CD14-positive monocyte (primary cell): ENCODE data around the gene ROR1. TPM values are rescaled to one million over a fixed set of nuclear protein-coding genes. Genes with fewer than 3 reads are reported as not detected.

ENCODE experiments used
- DNase-seq, 3 donors: peaks; one replicate each; pipeline ENCODE4 v3.0.0-alpha.2; 2011 to 2022
- H2AFZ ChIP-seq: 2 replicates; pipeline ENCODE4 v1.6.0; 2012; ENCODE audit warnings: mild to moderate bottlenecking, low read depth, low read length, inconsistent platforms; ENCODE audit not compliant: insufficient read depth, poor library complexity, severe bottlenecking
- H3K27ac ChIP-seq, 2 donors: 1 replicate in 1 of 2; 2 replicates in 1 of 2; pipeline ENCODE4 v1.5.1; 2012 to 2013; ENCODE audit warnings: low read length in 2 of 2, control low read depth in 1 of 2, inconsistent platforms in 1 of 2, low read depth in 1 of 2, mild to moderate bottlenecking in 1 of 2
- H3K27me3 ChIP-seq, 2 donors: one replicate each; pipeline versions ENCODE4 v1.6.0 to v1.6.1; 2011 to 2013; ENCODE audit warnings: low read length in 2 of 2; ENCODE audit not compliant: control insufficient read depth in 2 of 2, insufficient read depth in 2 of 2
- H3K36me3 ChIP-seq, 2 donors: replicated peaks in 1 of 2; 1 replicate in 1 of 2; 2 replicates in 1 of 2; pipeline versions ENCODE4 v1.5.1 to v1.6.1; 2012 to 2013; ENCODE audit warnings: low read length in 2 of 2, control low read depth in 1 of 2, inconsistent platforms in 1 of 2, mild to moderate bottlenecking in 1 of 2; ENCODE audit not compliant: insufficient read depth in 2 of 2, control insufficient read depth in 1 of 2
- H3K4me1 ChIP-seq, 2 donors: 1 replicate in 1 of 2; 2 replicates in 1 of 2; pipeline versions ENCODE4 v1.5.1 to v1.6.1; 2012 to 2013; ENCODE audit warnings: low read length in 2 of 2, control low read depth in 1 of 2, inconsistent platforms in 1 of 2, mild to moderate bottlenecking in 1 of 2, moderate library complexity in 1 of 2; ENCODE audit not compliant: insufficient read depth in 2 of 2, control insufficient read depth in 1 of 2
- H3K4me2 ChIP-seq: replicated peaks from 2 replicates; pipeline ENCODE3; 2012; ENCODE audit warnings: low read length, moderate library complexity, mild to moderate bottlenecking; ENCODE audit not compliant: poor library complexity, severe bottlenecking; ENCODE audit errors: extremely low read depth
- H3K4me3 ChIP-seq, 3 experiments: fragments of 200-600 bp in 1 of 3; sonication (generic) in 1 of 3; replicated peaks in 1 of 3; 1 replicate in 2 of 3; 2 replicates in 1 of 3; pipeline ENCODE4 v1.5.1; 2011 to 2013; ENCODE audit warnings: low read length in 3 of 3, mild to moderate bottlenecking in 3 of 3, control low read depth in 2 of 3, low read depth in 2 of 3, inconsistent platforms in 1 of 3, moderate library complexity in 1 of 3
- H3K79me2 ChIP-seq: 2 replicates; pipeline ENCODE4 v1.6.0; 2012; ENCODE audit warnings: mild to moderate bottlenecking, control low read depth, inconsistent platforms, low read length, moderate library complexity; ENCODE audit not compliant: insufficient read depth
- H3K9ac ChIP-seq: 2 replicates; pipeline ENCODE4 v1.6.0; 2017; ENCODE audit warnings: low read length, mild to moderate bottlenecking; ENCODE audit not compliant: insufficient read depth, poor library complexity, severe bottlenecking
- H3K9me3 ChIP-seq, 2 donors: replicated peaks in 1 of 2; 1 replicate in 1 of 2; 2 replicates in 1 of 2; pipeline versions ENCODE4 v1.5.1 to v1.6.1; 2012 to 2013; ENCODE audit warnings: low read length in 2 of 2, control low read depth in 1 of 2; ENCODE audit not compliant: control insufficient read depth in 1 of 2, insufficient read depth in 1 of 2
- H4K20me1 ChIP-seq: 2 replicates; pipeline ENCODE4 v1.6.0; 2012; ENCODE audit warnings: mild to moderate bottlenecking, low read length, control low read depth, moderate library complexity; ENCODE audit not compliant: insufficient read depth
- H3K27ac Mint-ChIP-seq, 7 donors: one replicate each; pipeline ENCODE4 v1.8.0; 2020; ENCODE audit warnings: mild to moderate bottlenecking in 7 of 7, mixed read lengths in 7 of 7, moderate library complexity in 6 of 7, inconsistent platforms in 2 of 7
- H3K27me3 Mint-ChIP-seq, 3 donors: one replicate each; pipeline ENCODE4 v1.8.0; 2021 to 2022; ENCODE audit warnings: low read depth in 3 of 3, mild to moderate bottlenecking in 3 of 3, mixed read lengths in 3 of 3, moderate library complexity in 3 of 3, inconsistent platforms in 1 of 3
- H3K36me3 Mint-ChIP-seq, 2 donors: one replicate each; pipeline ENCODE4 v1.8.0; 2020; ENCODE audit warnings: mixed read lengths in 2 of 2, inconsistent platforms in 1 of 2, mild to moderate bottlenecking in 1 of 2
- H3K4me1 Mint-ChIP-seq: one replicate; pipeline ENCODE4 v1.8.0; 2020; ENCODE audit warnings: mild to moderate bottlenecking, mixed read lengths
- H3K4me3 Mint-ChIP-seq, 2 donors: one replicate each; pipeline ENCODE4 v1.8.0; 2020; ENCODE audit warnings: mild to moderate bottlenecking in 2 of 2, mixed read lengths in 2 of 2, moderate library complexity in 1 of 2
- H3K9me3 Mint-ChIP-seq, 7 donors: one replicate each; pipeline ENCODE4 v1.8.0; 2020 to 2022; ENCODE audit warnings: mixed read lengths in 7 of 7, mild to moderate bottlenecking in 6 of 7, moderate library complexity in 6 of 7, inconsistent platforms in 2 of 7
- WGBS: methylation state at CpG from one replicate; pipeline ENCODE4 v1.1.5; 2013; ENCODE audit warnings: missing lambda C conversion rate; ENCODE audit not compliant: insufficient coverage; 5-methylcytosine and 5-hydroxymethylcytosine counted together
- intact Hi-C, 2 donors: fragments of 100-400 bp; cut with micrococcal nuclease; formaldehyde crosslinking; loops; one replicate each; pipeline versions ENCODE4 v1.15.0 to v1.15.1; 2023
- polyA plus RNA-seq, 3 donors: library from polyadenylated mRNA; depleted of rRNA in 1 of 3; unstranded in 2 of 3; stranded (reverse) in 1 of 3; fragments of 300-500 nt in 2 of 3; fragments of >200 nt in 1 of 3; fragmentation: Illumina TruSeq in 2 of 3; gene quantifications; 1 replicate in 2 of 3; 2 replicates in 1 of 3; pipeline ENCODE4 v1.2.3, GENCODE V29; 2012 to 2021
- TF ChIP-seq, protein P1 (sequence below): fragments of 200-600 bp; IDR thresholded peaks from one replicate; pipeline ENCODE4 v1.8.0; 2022; ENCODE audit warnings: antibody characterized with exemption, mild to moderate bottlenecking

Gene ROR1
- polyA plus RNA-seq, 3 donors: not detected

DNA sequence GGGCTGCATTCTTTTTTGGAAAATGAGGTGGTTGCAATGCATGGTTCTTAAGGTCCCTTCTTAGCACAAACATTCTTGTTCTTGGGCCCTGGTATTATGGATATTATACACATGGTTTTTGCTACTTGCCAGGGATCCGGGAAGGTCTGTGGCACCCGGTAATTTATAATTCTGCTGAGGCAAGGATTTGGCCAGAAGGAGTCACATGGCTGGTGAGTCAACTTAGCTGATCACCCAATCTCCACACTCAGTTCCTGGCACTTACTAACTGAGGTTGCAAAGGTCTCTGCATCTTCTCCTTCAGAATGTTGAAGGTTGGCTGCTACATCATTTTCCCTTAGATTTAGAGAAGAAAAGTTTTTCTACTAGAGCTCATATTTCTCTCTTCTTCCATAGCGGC, 112.5 kb downstream of the ROR1 start:
- Mint-ChIP-seq H3K27ac (no peak overlapping the region), H3K36me3 (no peaks in the 10 kb centered on the region), H3K9me3 (peaks cover 0 to 3% (median 0%) of the 10 kb centered on the region in 7 donors), H3K4me1 (no peaks in the 10 kb centered on the region), H3K27me3 (peaks cover 0 to 2% (median 0%) of the 10 kb centered on the region in 3 donors), H3K4me3 (no peak overlapping the region)
- H3K4me2 ChIP-seq: no peak overlapping the region
- no peak for DNase-seq
- TF ChIP-seq, protein P1, sequence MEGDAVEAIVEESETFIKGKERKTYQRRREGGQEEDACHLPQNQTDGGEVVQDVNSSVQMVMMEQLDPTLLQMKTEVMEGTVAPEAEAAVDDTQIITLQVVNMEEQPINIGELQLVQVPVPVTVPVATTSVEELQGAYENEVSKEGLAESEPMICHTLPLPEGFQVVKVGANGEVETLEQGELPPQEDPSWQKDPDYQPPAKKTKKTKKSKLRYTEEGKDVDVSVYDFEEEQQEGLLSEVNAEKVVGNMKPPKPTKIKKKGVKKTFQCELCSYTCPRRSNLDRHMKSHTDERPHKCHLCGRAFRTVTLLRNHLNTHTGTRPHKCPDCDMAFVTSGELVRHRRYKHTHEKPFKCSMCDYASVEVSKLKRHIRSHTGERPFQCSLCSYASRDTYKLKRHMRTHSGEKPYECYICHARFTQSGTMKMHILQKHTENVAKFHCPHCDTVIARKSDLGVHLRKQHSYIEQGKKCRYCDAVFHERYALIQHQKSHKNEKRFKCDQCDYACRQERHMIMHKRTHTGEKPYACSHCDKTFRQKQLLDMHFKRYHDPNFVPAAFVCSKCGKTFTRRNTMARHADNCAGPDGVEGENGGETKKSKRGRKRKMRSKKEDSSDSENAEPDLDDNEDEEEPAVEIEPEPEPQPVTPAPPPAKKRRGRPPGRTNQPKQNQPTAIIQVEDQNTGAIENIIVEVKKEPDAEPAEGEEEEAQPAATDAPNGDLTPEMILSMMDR: no peak
- H3K79me2 ChIP-seq: no peaks in the 10 kb centered on the region
- no peak overlapping the region for H3K9ac ChIP-seq
- no peaks in the 10 kb centered on the region for H3K9me3 ChIP-seq
- H3K4me1 ChIP-seq: no peaks in the 10 kb centered on the region
- no peaks in the 10 kb centered on the region for H3K27me3 ChIP-seq
- 93% methylated on average over 2 of the region's 3 CpGs for WGBS
- no peak overlapping the region for H2AFZ ChIP-seq
- H4K20me1 ChIP-seq: no peaks in the 10 kb centered on the region
- intact Hi-C loops: no loop called here
- no peaks in the 10 kb centered on the region for H3K36me3 ChIP-seq
- H3K27ac ChIP-seq: no peak overlapping the region
- no peak overlapping the region for H3K4me3 ChIP-seq

DNA sequence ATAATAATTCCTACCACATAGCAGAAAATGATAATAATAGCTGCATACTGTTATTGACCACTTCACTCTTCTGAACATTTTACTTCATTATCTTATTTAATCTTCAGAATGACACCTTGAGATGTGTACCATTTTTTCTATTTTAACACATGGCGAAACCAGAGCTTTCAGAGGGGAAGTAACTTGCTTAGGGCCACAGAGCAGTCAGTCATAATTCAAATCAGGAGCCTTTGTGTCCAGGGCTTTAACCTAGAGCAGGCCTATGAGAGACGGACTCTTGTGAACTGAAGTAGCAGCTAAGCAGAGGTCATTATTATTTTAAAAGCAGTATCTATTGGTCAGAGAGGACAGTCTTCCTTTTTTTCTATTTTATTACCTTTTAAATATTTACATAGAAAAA, 114.0 kb downstream of the ROR1 start:
- H3K27ac Mint-ChIP-seq: no peak overlapping the region
- H3K27me3 Mint-ChIP-seq: peaks cover 0 to 2% (median 2%) of the 10 kb centered on the region in 3 donors
- intact Hi-C loops: no loop called here
- Histone ChIP-seq H2AFZ (no peak overlapping the region), H3K27ac (no peak overlapping the region), H3K4me2 (no peak overlapping the region), H3K4me3 (no peak overlapping the region), H3K4me1 (no peaks in the 10 kb centered on the region), H3K36me3 (no peaks in the 10 kb centered on the region), H3K79me2 (no peaks in the 10 kb centered on the region), H4K20me1 (no peaks in the 10 kb centered on the region), H3K27me3 (no peaks in the 10 kb centered on the region), H3K9ac (no peak overlapping the region), H3K9me3 (no peaks in the 10 kb centered on the region)
- DNase-seq: no peak
- 100% methylated on average over 1 of the region's 2 CpGs for WGBS
- no peaks in the 10 kb centered on the region for H3K4me1 Mint-ChIP-seq
- TF ChIP-seq, protein P1: no peak
- peaks cover 0 to 3% (median 0%) of the 10 kb centered on the region in 7 donors for H3K9me3 Mint-ChIP-seq
- no peak overlapping the region for H3K4me3 Mint-ChIP-seq
- no peaks in the 10 kb centered on the region for H3K36me3 Mint-ChIP-seq
